ENCODE data around the gene PEAK3.

PEAK3 gene

DNA sequence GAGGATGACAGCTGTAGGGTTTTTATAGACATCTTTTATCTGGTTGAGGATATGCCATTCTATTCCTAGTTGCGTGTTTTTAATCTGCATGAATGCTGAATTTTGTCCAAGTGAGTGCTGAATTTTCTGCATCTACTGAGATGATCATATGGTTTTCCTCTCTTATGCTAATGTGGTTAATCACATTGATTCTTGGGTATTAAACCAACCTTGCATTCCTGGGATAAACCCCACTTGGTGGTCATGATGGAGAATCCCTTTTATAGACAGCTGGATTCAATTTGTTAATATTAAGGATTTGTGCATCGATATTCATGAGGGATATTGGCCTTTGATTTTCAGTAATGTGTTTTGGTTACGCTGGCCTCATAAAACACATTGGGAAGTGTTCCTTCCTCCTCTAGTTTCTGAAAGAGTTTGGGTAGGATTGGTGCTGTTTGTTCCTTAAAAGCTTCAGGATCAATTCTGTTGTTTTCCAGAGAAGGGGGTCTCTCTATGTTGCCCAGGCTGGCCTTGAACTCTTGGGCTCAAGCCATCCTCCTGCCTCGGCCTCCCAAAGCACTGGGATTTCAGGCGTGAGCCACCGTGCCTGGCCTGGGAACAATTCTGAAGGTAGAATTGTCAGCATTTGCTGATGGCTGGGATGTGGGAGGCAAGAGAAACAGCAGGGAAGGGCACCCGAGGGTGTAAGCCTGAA, 33.3 kb upstream of the PEAK3 start:
- DNase-seq, result no peak

DNA sequence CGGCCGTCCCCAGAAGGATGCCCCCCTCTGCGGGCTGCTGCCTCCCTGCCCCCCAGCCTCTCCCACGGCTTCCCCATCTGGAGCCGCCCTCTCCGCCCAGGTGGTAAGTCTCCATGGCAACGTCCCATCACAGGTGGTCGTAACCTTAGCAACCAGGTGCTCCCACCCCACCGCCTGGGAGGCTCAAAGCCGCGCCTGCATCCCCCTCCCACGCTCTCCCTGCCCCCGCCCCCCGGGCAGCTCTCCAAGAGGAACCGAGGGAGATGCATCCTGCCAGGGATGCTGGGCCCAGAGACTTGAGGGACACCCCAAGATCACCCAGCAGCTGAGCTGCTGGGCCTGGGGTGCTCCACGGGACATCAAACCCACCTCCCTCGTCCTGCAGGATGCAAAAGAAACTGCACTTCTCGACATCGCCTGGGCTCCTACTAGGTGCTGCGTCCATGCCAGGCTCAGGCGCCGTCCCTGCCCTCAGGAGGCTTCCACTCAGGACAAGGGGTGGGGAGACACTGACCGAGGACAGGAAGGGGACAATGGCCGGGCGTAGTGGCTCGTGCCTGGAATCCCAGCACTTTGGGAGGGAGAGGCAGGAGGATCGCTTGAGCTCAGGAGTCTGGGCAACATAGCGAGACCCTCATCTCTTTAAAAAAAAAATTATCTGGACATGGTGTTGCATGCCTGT, 31.0 kb upstream of the PEAK3 start:
- DNase-seq, result no peak

DNA sequence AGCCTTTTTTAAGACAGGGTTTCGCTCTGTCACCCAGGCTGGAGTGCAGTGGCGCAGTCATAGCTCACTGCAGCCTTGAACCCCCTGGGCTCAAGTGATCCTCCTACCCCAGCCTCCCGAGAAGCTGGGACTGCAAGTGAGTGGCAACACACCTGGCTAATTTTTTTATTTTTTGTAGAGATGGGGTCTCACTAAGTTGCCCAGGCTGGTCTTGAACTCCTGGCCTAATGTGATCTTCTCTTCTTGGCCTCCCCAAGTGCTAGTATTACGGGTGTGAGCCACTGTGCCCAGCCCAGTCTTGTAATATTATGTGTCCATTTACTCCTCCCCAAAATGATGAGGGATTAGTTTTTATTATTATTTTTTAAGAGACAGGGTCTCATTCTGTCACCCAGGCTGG, 29.1 kb upstream of the PEAK3 start:
- no peak for DNase-seq

DNA sequence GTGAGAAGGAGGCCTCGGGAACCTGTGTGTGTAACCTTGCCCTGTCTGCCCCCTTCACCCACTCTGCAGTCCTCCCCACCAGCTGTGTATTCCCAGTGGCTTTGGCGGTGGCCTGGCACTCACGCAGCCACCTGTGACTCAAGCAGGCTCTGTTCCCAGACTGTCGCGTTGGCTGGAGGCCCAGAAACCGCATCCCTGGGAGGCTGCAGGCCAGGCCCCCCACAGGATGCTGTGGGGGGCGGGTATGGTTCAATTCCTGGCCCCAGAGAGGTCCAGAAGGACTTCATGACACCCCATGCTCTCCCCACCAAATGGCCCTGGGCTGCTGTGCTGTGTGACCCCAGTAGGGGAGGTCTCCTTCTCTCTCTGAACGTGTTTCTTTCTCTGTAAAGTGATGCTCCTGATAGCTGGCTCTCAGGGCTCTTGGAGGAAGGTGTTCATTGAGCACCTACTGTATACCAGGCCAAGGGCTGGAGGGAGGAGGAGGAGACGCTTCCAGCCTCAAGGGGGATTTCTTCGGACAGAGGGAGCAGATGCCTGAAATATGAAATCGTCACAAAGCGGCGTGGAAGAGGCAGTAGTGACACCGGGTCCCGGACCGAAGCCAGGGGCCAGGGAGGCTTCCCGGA, 27.9 kb upstream of the PEAK3 start:
- no peak for DNase-seq

DNA sequence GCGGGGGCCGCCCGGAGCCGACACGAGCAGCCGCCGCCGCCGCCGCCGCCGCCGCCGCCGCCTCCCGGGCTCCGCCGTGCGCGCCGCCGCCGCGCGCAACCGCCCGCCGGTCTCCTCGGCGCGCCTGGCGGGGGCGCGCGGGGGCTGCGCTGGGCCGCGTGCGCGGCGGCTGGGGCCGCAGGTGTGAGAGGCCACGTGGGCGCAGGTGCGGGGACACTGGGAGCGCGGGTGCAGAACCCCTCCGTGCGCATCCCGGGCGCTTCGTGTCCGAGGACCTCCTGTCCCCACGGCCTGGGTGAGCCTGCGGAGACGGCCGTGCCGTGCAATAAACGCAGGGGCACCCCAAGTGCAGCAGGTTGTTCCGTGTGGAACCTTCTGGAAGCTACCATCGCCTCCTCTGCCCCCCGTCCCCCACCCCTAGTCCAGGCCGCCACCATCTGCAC, 26.2 kb upstream of the PEAK3 start, which contains the start of gene LINGO3:
Gene LINGO3, minus strand, starts transcription at position 41 of the 443 bp plus-strand sequence. CDS start 16,378 bp downstream, outside the sequence.
- DNase-seq, result no peak

DNA sequence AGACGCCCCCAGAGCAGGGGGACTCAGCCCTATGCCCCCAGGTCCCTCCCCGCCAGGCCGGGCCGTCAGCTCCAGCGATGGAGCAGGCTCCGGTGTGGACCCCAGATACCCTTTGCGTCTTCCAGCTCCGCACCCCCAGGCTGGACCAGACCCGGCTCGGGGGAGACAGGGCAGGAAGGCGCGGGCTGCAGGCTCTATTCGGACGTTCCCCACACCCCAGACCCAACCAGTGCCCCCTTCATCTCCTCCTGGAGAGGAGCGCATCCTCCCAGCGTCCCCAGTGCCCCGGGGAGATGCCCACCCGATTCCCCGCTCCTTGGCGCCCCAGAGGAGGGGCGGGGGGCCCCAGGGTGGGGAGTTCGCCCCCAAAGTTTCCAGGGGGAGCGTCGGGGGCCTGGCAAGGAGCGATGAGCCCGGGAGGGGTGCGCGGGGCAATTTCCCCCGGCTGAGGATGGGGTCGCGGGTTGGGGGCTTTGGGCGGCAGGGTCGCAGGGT, 25.6 kb upstream of the PEAK3 start:
- no peak for DNase-seq

DNA sequence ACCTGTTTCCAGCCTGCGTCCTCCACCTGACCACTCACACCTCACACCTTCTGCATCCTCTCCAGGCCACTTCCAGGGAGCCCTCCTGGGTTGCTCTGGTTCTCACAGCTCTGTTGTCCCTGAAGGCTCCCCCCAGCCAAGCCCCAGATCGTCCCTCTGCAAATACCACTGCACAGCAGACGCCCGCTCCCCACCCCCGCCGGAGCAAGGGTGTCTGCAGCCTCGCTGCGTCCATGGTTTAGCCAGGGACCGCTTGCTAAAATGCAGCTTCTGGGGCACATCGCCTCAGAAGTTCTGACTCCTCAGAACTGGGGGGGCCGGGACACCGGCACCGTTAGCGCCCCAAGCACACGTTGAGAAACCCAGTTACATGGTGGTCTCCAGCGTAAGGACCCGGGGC, 25.0 kb upstream of the PEAK3 start:
- no peak for DNase-seq

DNA sequence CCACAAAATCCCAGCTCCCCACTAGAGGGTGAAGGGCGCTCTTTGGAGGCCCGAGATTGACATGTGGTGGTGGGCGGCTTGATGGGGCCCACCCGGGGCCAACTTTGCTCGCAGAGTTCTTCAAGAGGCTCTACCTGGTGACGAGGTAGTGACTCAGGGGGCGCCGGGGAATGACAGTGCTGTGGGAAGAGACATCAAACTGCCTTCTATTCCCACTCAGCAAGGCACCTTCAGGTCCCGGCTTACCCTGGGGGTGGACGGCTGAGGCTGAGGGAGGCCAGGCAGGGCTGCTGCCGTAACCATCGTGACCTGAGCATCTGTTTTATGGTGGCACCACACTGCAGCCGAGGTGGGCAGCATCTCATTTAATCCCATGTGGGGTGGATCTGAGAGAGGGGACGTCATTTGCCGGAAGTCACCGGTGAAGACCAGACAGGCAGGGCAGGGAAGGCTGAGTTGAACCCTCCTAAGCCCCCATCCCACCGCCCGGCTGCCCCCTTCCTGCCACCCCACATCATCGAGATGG, 24.4 kb upstream of the PEAK3 start:
- no peak for DNase-seq

DNA sequence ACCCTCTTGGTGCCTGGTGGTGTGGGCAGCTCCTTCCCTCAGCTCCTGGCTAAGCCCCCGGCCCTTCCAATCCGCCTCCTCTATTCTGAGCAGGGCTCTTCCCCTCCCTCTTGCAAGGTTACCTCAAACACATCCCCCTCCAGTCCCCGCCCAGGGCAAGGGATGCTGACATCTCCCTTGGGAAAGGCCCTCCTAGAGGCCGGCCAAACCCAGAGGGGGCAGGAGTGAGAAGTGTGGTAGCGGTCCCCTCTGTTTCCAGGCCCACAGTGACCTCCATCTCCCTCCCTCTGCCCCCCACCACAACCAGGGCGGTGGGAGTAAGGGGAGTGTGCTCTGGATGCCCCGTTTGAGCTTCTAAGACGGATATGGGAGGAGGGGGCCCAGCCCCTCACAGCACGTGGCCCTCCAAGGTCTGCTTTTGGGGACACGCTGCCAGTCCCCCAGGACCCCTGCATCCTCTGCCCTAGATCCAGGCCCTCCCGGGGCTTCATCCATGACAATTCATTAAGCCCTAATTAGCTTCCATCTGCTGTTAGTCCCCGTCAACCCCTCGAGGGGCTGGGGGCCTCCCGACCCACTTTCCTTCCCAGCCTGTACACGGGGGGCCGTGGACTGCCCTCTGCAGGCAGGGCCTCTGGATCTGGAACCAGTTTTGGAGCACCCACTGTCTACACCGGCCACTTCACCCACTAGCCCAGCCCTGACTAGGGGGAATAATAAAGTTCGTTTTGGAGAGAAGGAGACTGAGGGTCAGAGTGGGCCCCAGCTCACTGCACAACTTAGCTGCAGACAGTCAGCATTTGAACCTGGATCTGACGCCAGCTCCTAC, 23.7 kb upstream of the PEAK3 start:
- no peak for DNase-seq

DNA sequence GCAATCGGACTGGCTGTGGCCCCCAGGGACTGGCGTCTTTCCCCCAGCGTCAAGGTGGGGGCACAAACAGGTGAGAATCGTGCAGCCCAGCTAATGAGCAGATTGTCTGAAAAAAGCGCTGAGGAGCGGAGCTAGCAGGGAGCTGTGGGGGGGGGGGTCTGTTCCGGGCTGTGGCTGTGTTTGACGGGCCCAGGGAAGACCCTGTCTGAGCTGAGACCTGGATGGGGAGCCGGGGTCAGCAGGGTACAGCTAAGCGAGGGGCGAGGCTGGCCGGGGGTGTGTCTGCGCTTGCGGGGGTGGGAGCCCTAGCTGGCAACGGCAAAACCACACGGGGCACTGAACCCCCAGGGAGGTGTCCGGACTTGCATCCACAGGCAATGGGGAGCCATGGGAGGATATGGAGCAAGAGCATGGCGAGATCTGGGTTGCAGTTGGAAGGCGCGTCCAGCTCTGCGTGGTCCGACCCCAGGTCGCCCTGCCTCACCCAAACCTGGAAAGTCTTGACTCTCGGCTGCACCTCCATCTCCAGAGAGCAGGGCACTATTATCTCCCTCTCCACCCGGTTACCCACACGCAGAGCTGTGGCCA, 21.3 kb upstream of the PEAK3 start:
- DNase-seq, result no peak

DNA sequence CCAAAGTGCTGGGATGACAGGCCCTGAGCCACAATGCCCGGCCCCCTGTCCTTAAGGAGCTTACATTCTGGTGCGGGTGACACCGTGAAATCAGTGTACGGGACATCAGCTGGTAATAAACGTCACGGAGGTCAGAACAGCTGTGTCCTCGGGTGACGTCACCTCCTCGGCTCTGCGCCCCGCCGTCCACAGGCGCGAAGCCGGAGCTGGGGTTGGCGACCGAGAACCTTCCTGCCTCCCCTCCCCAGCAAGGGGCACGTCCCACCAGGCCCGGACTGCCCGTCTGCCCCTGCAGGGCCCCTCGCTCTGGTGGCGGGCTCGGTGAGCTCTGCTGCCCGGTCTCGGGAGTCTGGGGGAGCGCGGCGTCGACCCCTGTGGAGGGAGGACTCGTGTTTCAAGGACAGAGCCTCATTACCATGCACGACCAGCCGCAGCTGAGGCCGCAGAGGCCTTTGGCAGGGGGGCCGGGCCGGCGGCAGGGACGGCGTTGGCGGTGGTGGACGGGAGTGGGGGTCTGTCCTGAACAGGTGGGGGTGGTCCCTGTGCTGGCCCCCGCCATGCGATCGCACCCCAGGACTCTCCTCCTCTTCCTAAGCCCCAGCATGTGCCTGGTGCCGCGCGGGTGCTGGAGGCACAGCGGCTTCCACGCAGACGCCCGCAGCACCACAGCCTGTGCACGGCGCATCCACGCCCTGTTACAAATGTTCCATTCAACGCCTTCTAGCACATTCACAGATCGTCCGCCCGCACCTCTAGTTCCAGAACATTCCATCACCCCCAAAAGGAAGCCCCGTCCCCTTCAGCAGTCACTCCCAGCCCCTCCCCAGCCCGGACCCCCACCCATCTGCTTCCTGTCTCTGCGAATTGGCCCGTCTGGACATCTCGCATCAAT, 20.6 kb upstream of the PEAK3 start:
- no peak for DNase-seq

DNA sequence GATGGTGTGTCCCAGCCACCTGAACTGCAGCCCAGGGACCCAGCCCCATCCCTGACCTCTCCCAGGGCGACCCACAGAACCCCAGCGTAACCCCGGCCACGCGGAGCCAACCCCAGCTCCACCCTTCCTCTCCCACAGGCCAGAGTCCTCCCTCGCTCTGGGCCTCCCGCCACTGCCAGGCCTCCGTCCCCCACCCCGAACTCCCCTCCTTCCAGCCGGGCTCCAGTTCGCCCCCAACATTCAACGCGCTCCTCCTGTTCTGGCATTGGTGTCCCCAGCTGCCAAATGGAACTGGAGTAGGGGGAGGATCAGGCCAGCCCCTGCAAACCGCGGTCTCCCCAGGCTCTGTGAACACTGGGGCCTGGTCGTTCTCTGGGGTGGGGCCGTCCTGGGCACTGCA, 18.6 kb upstream of the PEAK3 start:
- no peak for DNase-seq

DNA sequence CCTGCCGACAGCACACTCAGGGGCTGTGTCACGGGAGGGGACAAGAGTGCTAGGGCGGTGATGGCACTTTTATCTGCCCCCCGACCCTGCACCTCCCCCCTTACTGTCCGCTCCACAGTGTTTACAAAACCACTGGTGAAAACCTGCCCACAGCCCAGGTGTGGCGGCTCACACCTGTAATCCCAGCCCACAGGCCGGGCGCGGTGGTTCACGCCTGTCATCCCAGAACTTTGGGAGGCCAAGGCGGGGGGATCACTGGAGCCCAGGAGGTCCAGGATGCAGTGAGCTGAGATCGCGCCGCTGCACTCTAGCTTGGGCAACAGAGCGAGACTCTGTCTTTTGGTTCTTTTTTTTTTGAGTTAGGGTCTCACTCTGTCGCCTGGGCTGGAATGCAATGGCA, 14.2 kb upstream of the PEAK3 start:
- no peak for DNase-seq

DNA sequence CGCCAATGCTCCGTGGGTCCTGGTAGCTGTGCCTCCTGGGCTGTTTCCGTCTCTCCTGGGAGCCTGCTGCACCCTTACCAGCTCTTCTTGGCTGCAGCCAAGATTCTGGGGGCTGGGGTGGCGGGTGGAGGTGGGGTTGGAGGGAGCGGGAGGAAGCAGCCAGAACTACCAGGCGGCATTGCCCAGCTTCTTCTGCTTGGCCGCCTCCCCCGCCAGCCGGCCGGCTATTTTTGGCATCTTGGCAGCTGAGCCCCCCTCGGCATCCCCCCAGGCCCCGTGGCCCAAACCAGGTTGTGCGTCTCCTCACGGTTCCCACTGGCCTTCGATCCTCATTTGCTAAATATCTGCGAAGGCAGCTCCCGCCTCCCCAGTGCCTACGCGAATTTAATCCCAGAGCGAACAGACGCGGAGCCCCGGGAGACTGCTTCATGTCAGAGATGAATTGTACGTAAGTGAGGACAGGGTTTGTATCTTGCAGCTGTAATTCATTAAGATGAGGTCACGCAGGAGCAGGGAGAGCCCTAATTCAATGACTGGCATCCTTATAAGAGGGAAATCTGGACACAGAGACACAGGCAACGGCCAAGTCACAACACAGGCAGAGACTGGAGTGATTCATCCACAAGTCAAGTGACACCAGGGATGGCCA, 12.8 kb upstream of the PEAK3 start:
- no peak for DNase-seq

DNA sequence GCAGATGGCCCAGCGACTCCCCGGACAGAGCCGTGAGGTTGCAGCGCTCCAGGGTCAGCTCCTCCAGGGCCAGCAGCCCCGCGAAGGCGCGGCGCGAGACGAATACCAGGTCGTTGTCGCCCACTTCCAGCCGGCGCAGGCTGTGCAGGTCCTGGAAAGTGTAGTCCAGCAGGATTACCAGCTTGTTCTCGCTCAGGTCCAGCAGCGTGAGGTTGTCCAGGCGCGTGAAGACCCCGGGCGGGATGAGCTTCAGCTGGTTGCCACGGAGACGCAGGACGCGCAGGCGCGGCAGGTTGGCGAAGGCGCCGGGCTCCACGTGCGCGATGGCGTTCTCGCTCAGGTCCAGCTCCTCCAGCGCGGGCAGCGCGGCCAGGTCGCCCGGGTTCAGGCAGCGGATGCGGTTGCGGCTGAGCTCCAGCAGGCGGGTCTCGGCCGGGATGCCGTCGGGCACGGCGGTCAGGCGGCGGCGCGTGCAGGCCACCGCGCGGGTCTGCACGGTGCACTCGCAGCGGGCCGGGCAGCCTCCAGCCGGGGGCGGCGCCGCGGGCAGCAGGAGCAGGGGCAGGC, 9.3 kb upstream of the PEAK3 start:
- DNase-seq, result no peak

DNA sequence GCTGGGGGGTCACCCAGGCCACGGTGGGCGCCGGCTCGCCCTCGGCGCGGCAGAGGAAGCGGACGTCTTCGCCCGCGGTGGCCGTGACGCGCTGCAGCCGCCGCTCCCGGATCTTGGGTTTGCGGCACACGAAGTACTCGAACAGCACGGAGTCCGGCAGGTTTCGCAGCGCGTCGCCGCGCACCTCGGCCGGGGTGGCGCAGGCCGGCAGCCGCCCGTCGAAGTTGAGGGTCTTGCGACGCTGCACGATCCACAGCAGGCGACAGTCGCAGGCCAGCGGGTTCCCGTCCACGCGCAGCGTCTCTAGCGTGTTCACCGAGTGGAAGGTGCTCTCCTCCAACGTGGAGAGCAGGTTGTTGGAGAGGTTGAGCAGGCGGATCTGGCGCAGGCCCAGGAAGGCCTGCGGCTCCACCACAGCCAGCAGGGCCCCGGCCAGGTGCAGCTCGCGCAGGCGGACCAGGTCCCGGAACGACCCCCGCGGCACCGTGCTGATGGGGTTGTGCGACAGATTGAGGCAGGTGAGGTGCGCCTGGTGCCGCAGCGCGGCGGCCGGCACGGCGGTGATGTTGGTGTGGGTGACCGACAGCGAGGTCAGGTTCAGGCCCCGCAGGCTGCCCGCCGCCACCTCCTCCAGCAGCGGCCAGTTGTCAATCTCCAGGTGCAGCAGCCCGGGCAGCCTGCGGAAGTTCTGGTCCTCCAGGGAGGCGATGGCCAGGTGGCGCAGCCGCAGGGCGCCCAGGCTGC, 8.6 kb upstream of the PEAK3 start:
- no peak for DNase-seq

DNA sequence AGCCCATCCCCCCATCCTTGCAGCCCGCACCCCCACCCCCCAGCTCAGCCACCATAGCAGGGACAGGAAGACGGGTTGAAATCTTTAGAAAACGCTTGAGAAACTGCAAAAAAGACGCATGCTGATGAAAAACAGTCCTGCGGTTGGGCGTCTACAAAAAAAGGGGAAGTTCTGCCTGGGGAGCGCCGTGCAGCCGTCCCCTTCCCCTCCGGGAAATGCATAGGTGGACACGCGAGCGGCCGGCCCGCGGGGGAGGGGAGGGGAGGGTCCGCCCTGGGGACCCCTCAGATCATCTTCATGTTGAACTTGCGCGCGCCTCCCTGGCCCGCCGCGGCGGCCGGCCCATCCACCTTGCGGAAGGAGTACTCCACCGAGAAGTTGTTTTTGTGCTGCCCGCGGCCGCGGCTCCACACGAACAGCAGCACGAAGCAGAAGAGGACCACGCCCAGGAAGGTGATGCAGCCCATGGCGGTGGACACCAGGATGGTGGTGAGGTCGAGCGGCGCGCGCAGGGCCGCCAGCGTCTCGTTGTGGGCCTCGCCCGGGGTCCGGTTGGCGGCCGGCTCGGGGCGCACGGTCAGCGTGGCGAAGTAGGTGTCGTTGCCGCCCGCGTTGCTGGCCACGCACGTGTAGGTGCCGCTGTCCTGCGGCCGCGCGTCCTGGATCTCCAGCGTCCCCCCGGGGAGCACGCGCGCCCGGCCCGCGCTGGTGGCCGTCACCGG, 7.9 kb upstream of the PEAK3 start:
- DNase-seq, result peak; percentile 73

DNA sequence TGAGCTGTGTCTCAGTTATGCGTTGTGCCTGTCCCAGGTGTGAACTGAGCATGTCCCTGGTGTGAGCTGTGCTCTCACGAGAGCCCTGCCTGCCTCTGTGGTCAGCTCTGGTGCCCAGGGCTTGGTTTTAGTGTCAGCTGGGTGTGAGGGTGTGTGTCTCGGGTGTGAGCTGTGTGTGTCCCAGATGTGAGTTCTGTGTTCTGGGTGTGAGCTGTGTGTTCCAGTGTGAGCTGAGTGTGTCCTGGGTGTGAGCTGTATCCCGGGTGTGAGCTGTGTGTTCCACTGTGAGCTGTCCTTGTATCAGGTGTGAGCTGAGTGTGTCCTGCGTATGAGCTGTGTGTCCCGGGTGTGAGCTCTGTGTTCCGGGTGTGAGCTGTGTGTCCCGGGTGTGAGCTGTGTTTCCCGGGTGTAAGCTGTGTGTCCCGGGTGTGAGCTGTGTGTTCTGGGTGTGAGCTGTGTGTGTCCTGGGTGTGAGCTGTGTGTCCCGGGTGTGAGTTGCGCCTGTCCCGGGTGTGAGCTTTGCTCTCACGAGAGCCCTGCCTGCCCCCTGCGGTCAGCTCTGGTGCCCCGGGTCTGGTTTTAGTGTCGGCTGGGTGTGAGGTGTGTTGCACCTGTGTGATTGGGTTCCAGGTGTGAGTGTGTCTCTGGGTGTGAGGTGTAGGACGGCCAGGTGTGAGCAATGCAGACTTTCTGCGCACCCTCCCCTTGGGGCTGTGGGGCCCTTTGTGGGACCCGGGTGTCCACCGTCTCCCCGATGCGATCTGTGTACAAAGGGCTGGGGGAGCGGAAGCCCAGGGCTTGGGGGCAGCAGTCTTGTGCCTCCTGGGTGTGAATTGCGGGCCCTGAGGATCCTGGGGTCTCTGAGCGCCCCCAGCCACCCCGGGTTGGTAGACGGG, 7.1 kb upstream of the PEAK3 start:
- no peak for DNase-seq
